HEK293 (cell line): Measurements from ENCODE around the gene GCLM.
"Not testable (repeated sequence)": the region's sequence is repeated elsewhere in the genome, so short reads cannot be mapped to it uniquely, and the experiment has no call there.

Experiments
- CTCF ChIA-PET: fragments of 350-600 bp; formaldehyde crosslinking; extraction: SDS; loops from one replicate; lab custom pipeline; 2021; ENCODE audit warnings: antibody characterized with exemption; lab: Yijun Ruan, JAX
- POLR2A ChIA-PET: fragments of 300-600 bp; formaldehyde crosslinking; extraction: SDS; loops from one replicate; lab custom pipeline; 2020; ENCODE audit warnings: antibody characterized with exemption, inconsistent platforms; lab: Yijun Ruan, JAX
- H3K27ac ChIP-seq: fragments of 200-500 bp; sonication (Bioruptor generic); 2 replicates; pipeline ENCODE4 v1.5.1; 2014; ENCODE audit warnings: low read depth, low read length, control low read depth, inconsistent platforms; ENCODE audit errors: extremely low read depth
- H3K36me3 ChIP-seq, 2 experiments: fragments of 200-500 bp in 1 of 2; sonication (Bioruptor generic) in 1 of 2; 1 replicate in 1 of 2; 2 replicates in 1 of 2; pipeline ENCODE4 v1.5.1; 2014 to 2017; ENCODE audit warnings: inconsistent platforms in 2 of 2, low read length in 2 of 2; ENCODE audit not compliant: control insufficient read depth in 2 of 2, insufficient read depth in 1 of 2
- H3K4me1 ChIP-seq: fragments of 200-500 bp; sonication (Bioruptor generic); 2 replicates; pipeline ENCODE4 v1.5.1; 2014; ENCODE audit warnings: mild to moderate bottlenecking, low read length, inconsistent platforms; ENCODE audit not compliant: control insufficient read depth, insufficient read depth
- H3K4me3 ChIP-seq: 2 replicates; pipeline ENCODE4 v1.5.1; 2011; ENCODE audit warnings: low read depth, mild to moderate bottlenecking, control low read depth, low read length, moderate library complexity
- H3K9me3 ChIP-seq: fragments of 200-500 bp; sonication (Bioruptor generic); 2 replicates; pipeline ENCODE4 v1.5.1; 2014; ENCODE audit warnings: low read depth, low read length, inconsistent platforms; ENCODE audit not compliant: control insufficient read depth, insufficient read depth
- GFI1B ChIP-seq: fragments of 450-650 bp; formaldehyde crosslinking; IDR thresholded peaks from 2 replicates; pipeline ENCODE4 v1.5.1; 2016; ENCODE audit warnings: missing biosample characterization, missing genetic modification characterization
- GLIS1 ChIP-seq: fragments of 450-650 bp; formaldehyde crosslinking; IDR thresholded peaks from 2 replicates; pipeline ENCODE4 v1.5.1; 2016; ENCODE audit warnings: missing biosample characterization, missing genetic modification characterization
- HOXC10 ChIP-seq: sonication (generic); formaldehyde crosslinking; IDR thresholded peaks from 2 replicates; pipeline ENCODE4 v1.8.1; 2023; ENCODE audit warnings: mild to moderate bottlenecking, missing genetic modification reagents
- SP2 ChIP-seq: fragments of 450-650 bp; formaldehyde crosslinking; IDR thresholded peaks from 2 replicates; pipeline ENCODE4 v1.5.1; 2016; ENCODE audit warnings: missing biosample characterization, missing genetic modification characterization
- SP7 ChIP-seq: fragments of 450-650 bp; formaldehyde crosslinking; IDR thresholded peaks from 2 replicates; pipeline ENCODE4 v1.5.1; 2016; ENCODE audit warnings: missing biosample characterization, missing genetic modification characterization
- ZBTB21 ChIP-seq: fragments of 450-650 bp; formaldehyde crosslinking; IDR thresholded peaks from 2 replicates; pipeline ENCODE4 v1.5.1; 2017; ENCODE audit warnings: missing biosample characterization, missing genetic modification characterization
- ZFHX2 ChIP-seq: fragments of 450-650 bp; formaldehyde crosslinking; conservative IDR thresholded peaks from 2 replicates; pipeline ENCODE4 v1.5.1; 2016; ENCODE audit warnings: missing biosample characterization, missing genetic modification characterization
- ZNF10 ChIP-seq: fragments of 450-650 bp; formaldehyde crosslinking; IDR thresholded peaks from 2 replicates; pipeline ENCODE4 v1.5.1; 2017; ENCODE audit warnings: missing biosample characterization, missing genetic modification characterization
- ZNF175 ChIP-seq: fragments of 450-650 bp; formaldehyde crosslinking; IDR thresholded peaks from 2 replicates; pipeline ENCODE4 v1.5.1; 2016; ENCODE audit warnings: missing biosample characterization, missing genetic modification characterization
- ZNF335 ChIP-seq: fragments of 450-650 bp; formaldehyde crosslinking; conservative IDR thresholded peaks from 2 replicates; pipeline ENCODE4 v1.5.1; 2016; ENCODE audit warnings: missing biosample characterization, missing genetic modification characterization
- ZNF530 ChIP-seq: fragments of 450-650 bp; formaldehyde crosslinking; IDR thresholded peaks from 2 replicates; pipeline ENCODE4 v1.5.1; 2016; ENCODE audit warnings: low read depth, missing biosample characterization, missing genetic modification characterization
- ZNF596 ChIP-seq: fragments of 450-650 bp; IDR thresholded peaks from 2 replicates; pipeline ENCODE4 v1.5.0; 2018; ENCODE audit warnings: missing biosample characterization, mild to moderate bottlenecking, missing genetic modification characterization, moderate library complexity
- ZNF600 ChIP-seq: fragments of 450-650 bp; formaldehyde crosslinking; IDR thresholded peaks from 2 replicates; pipeline ENCODE4 v1.5.1; 2016; ENCODE audit warnings: missing biosample characterization, missing genetic modification characterization
- ZNF621 ChIP-seq: fragments of 450-650 bp; formaldehyde crosslinking; IDR thresholded peaks from 2 replicates; pipeline ENCODE4 v1.5.1; 2017; ENCODE audit warnings: missing biosample characterization, missing genetic modification characterization
- ZNF660 ChIP-seq: fragments of 450-650 bp; IDR thresholded peaks from 2 replicates; pipeline ENCODE4 v1.5.1; 2018; ENCODE audit warnings: missing biosample characterization, mild to moderate bottlenecking, missing genetic modification characterization
- ZNF670 ChIP-seq: fragments of 450-650 bp; formaldehyde crosslinking; IDR thresholded peaks from 2 replicates; pipeline ENCODE4 v1.5.1; 2016; ENCODE audit warnings: missing biosample characterization, missing genetic modification characterization, low read depth
- ZNF677 ChIP-seq: fragments of 450-650 bp; IDR thresholded peaks from 2 replicates; pipeline ENCODE4 v1.5.0; 2018; ENCODE audit warnings: missing biosample characterization, mild to moderate bottlenecking, missing genetic modification characterization, moderate library complexity
- ZNF830 ChIP-seq: fragments of 450-650 bp; IDR thresholded peaks from 2 replicates; pipeline ENCODE4 v1.5.0; 2018; ENCODE audit warnings: missing biosample characterization, missing genetic modification characterization, low read depth, mild to moderate bottlenecking, moderate library complexity
- ZNF837 ChIP-seq: fragments of 450-650 bp; formaldehyde crosslinking; IDR thresholded peaks from 2 replicates; pipeline ENCODE4 v1.5.1; 2016; ENCODE audit warnings: missing biosample characterization, missing genetic modification characterization
- TF ChIP-seq, protein P1 (sequence below): sonication (generic); formaldehyde crosslinking; IDR thresholded peaks from 2 replicates; pipeline ENCODE4 v1.8.1; 2022; ENCODE audit warnings: mild to moderate bottlenecking, moderate library complexity, missing genetic modification reagents
- TF ChIP-seq, protein P2 (sequence below): fragments of 450-650 bp; formaldehyde crosslinking; IDR thresholded peaks from 2 replicates; pipeline ENCODE4 v1.5.1; 2016; ENCODE audit warnings: missing biosample characterization, missing genetic modification characterization
- TF ChIP-seq, protein P3 (sequence below): fragments of 450-650 bp; formaldehyde crosslinking; IDR thresholded peaks from 2 replicates; pipeline ENCODE4 v1.5.1; 2017; ENCODE audit warnings: missing biosample characterization, mild to moderate bottlenecking, missing genetic modification characterization, moderate library complexity
- TF ChIP-seq, protein P4 (sequence below): fragments of 450-650 bp; formaldehyde crosslinking; IDR thresholded peaks from 2 replicates; pipeline ENCODE4 v1.5.1; 2016; ENCODE audit warnings: missing biosample characterization, missing genetic modification characterization

GCLM gene

DNA sequence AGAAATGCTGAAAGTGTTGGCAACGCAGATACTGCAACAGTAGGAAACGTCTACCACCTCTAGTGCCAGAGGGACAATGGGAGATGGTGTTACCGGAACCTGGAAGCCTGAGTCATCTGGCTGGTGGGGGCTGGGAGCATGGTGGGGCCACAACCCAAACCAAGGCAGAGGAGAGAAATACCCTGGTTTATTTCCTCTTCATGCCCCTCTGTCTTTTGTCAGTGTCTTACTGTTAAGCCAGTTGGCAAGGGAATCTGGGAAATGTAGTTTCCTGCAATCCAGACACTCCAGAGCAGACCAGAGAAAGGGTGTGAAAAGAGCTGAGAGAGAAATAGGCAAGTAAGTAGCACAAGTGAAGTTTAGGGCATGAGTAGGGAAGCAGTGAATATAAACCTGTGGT lies 45.1 kb downstream of the GCLM start (continued):
- TF ChIP-seq SP7 (tag by site-specific recombination) (no peak), ZNF600 (peak; percentile 72; the same call in 1 of the 2 replicates), ZNF175 (tag by site-specific recombination) (no peak), ZNF335 (tag by site-specific recombination) (peak; percentile 37), ZNF621 (tag by site-specific recombination) (no peak)

DNA sequence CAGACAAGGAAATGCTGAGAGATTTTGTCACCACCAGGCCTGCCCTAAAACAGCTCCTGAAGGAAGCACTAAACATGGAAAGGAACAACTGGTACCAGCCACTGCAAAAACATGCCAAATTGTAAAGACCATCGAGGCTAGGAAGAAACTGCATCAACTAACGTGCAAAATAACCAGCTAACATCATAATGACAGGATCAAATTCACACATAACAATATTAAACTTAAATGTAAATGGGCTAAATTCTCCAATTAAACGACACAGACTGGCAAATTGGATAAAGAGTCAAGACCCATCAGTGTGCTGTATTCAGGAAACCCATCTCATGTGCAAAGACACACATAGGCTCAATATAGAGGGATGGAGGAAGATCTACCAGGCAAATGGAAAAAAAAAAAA lies 51.6 kb downstream of the GCLM start:
- H3K4me1 ChIP-seq, H3K4me3 ChIP-seq, CTCF ChIA-PET, POLR2A ChIA-PET, H3K36me3 ChIP-seq, H3K27ac ChIP-seq, H3K9me3 ChIP-seq: not testable (repeated sequence)

DNA sequence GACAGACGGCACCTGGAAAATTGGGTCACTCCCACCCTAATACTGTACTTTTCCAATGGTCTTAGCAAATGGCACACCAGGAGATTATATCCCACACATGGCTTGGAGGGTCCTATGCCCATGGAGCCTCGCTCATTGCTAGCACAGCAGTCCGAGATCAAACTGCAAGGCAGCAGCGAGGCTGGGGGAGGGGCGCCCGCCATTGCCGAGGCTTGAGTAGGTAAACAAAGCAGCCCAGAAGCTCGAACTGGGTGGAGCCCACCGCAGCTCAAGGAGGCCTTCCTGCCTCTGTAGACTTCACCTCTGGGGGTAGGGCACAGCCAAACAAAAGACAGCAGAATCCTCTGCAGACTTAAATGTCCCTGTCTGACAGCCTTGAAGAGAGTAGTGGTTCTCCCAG lies 53.2 kb downstream of the GCLM start:
- H3K36me3 ChIP-seq, H3K9me3 ChIP-seq, H3K27ac ChIP-seq, POLR2A ChIA-PET, H3K4me1 ChIP-seq, CTCF ChIA-PET, H3K4me3 ChIP-seq: not testable (repeated sequence)

DNA sequence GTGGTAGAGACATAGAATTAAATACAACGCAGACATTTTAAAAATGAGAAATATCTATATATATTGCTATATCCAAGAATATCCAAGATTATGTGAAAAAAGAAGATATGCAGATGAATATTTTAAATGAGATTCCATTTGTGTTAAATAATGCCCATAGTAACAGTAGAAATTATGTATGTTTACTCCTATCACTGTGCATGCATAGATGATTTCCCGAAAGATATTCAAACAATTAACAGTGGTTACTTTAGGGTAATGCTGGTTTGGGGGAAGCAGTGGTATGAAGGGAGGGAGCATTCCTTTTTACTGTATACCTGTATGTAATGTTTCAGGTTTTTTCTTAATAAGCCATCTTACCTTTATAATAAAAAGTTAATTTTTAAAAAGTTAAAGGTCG lies 55.3 kb downstream of the GCLM start:
- Histone ChIP-seq H3K36me3 (no peaks in the 10 kb centered on the region), H3K9me3 (no peaks in the 10 kb centered on the region), H3K4me3 (no peak overlapping the region), H3K27ac (no peak overlapping the region), H3K4me1 (no peaks in the 10 kb centered on the region)
- ChIA-PET CTCF (no interaction called here), POLR2A (no interaction called here)
- TF ChIP-seq ZFHX2, result no peak
- no peak for TF ChIP-seq ZNF677 (tag by site-specific recombination)
- TF ChIP-seq, protein P1, sequence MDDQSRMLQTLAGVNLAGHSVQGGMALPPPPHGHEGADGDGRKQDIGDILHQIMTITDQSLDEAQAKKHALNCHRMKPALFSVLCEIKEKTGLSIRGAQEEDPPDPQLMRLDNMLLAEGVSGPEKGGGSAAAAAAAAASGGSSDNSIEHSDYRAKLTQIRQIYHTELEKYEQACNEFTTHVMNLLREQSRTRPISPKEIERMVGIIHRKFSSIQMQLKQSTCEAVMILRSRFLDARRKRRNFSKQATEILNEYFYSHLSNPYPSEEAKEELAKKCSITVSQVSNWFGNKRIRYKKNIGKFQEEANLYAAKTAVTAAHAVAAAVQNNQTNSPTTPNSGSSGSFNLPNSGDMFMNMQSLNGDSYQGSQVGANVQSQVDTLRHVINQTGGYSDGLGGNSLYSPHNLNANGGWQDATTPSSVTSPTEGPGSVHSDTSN (CRISPR knock-in tag), result no peak
- TF ChIP-seq GLIS1, result no peak
- TF ChIP-seq ZNF660 (tag by site-specific recombination), result no peak
- TF ChIP-seq ZNF530 (tag by site-specific recombination), result no peak
- TF ChIP-seq ZNF10, result no peak
- no peak for TF ChIP-seq ZBTB21 (tag by site-specific recombination)
- TF ChIP-seq HOXC10 (CRISPR knock-in tag), result no peak
- TF ChIP-seq ZNF670 (tag by site-specific recombination), result no peak
- TF ChIP-seq, protein P2, sequence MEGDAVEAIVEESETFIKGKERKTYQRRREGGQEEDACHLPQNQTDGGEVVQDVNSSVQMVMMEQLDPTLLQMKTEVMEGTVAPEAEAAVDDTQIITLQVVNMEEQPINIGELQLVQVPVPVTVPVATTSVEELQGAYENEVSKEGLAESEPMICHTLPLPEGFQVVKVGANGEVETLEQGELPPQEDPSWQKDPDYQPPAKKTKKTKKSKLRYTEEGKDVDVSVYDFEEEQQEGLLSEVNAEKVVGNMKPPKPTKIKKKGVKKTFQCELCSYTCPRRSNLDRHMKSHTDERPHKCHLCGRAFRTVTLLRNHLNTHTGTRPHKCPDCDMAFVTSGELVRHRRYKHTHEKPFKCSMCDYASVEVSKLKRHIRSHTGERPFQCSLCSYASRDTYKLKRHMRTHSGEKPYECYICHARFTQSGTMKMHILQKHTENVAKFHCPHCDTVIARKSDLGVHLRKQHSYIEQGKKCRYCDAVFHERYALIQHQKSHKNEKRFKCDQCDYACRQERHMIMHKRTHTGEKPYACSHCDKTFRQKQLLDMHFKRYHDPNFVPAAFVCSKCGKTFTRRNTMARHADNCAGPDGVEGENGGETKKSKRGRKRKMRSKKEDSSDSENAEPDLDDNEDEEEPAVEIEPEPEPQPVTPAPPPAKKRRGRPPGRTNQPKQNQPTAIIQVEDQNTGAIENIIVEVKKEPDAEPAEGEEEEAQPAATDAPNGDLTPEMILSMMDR (tag by site-specific recombination), result no peak
- TF ChIP-seq ZNF830, result no peak
- no peak for TF ChIP-seq SP2 (tag by site-specific recombination)
- TF ChIP-seq ZNF596, result no peak
- no peak for TF ChIP-seq GFI1B (tag by site-specific recombination)
- TF ChIP-seq, protein P3, sequence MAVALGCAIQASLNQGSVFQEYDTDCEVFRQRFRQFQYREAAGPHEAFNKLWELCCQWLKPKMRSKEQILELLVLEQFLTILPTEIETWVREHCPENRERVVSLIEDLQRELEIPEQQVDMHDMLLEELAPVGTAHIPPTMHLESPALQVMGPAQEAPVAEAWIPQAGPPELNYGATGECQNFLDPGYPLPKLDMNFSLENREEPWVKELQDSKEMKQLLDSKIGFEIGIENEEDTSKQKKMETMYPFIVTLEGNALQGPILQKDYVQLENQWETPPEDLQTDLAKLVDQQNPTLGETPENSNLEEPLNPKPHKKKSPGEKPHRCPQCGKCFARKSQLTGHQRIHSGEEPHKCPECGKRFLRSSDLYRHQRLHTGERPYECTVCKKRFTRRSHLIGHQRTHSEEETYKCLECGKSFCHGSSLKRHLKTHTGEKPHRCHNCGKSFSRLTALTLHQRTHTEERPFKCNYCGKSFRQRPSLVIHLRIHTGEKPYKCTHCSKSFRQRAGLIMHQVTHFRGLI (tag by site-specific recombination), result no peak
- no peak for TF ChIP-seq ZNF837 (tag by site-specific recombination)
- TF ChIP-seq, protein P4, sequence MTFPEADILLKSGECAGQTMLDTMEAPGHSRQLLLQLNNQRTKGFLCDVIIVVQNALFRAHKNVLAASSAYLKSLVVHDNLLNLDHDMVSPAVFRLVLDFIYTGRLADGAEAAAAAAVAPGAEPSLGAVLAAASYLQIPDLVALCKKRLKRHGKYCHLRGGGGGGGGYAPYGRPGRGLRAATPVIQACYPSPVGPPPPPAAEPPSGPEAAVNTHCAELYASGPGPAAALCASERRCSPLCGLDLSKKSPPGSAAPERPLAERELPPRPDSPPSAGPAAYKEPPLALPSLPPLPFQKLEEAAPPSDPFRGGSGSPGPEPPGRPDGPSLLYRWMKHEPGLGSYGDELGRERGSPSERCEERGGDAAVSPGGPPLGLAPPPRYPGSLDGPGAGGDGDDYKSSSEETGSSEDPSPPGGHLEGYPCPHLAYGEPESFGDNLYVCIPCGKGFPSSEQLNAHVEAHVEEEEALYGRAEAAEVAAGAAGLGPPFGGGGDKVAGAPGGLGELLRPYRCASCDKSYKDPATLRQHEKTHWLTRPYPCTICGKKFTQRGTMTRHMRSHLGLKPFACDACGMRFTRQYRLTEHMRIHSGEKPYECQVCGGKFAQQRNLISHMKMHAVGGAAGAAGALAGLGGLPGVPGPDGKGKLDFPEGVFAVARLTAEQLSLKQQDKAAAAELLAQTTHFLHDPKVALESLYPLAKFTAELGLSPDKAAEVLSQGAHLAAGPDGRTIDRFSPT (tag by site-specific recombination), result no peak
- no peak for TF ChIP-seq ZNF600
